MM.1S (cell line): ENCODE results near the gene PDE10A.

Experiments
- DNase-seq: peaks from one replicate; pipeline ENCODE4 v3.0.0-alpha.2; 2015
- H2AFZ ChIP-seq: fragments of 300-600 bp; sonication (generic); 2 replicates; pipeline ENCODE4 v1.6.0; 2016; ENCODE audit warnings: antibody characterized with exemption, low read length
- H3F3A ChIP-seq: fragments of 300-600 bp; sonication (generic); 2 replicates; pipeline ENCODE4 v1.6.1; 2016; ENCODE audit warnings: mild to moderate bottlenecking, antibody characterized with exemption, low read length, moderate library complexity, mixed read lengths; ENCODE audit not compliant: insufficient read depth
- H3K27ac ChIP-seq: fragments of 300-600 bp; sonication (generic); 2 replicates; pipeline ENCODE4 v1.5.1; 2016; ENCODE audit warnings: mild to moderate bottlenecking, low read length
- H3K27me3 ChIP-seq: fragments of 300-600 bp; sonication (generic); replicated peaks from 2 replicates; pipeline ENCODE4 v1.6.0; 2016; ENCODE audit warnings: low read length; ENCODE audit not compliant: insufficient read depth
- H3K36me3 ChIP-seq: fragments of 300-600 bp; sonication (generic); replicated peaks from 2 replicates; pipeline ENCODE4 v1.6.1; 2016; ENCODE audit warnings: mild to moderate bottlenecking, low read length, mixed read lengths; ENCODE audit not compliant: insufficient read depth
- H3K4me1 ChIP-seq: fragments of 300-600 bp; sonication (generic); 2 replicates; pipeline ENCODE4 v1.6.1; 2016; ENCODE audit warnings: low read length, mixed read lengths
- H3K4me2 ChIP-seq: fragments of 300-600 bp; sonication (generic); 2 replicates; pipeline ENCODE4 v1.6.0; 2016; ENCODE audit warnings: low read depth, low read length
- H3K4me3 ChIP-seq: fragments of 300-600 bp; sonication (generic); 2 replicates; pipeline ENCODE4 v1.5.1; 2016; ENCODE audit warnings: low read length, mixed read lengths
- H3K79me2 ChIP-seq: fragments of 300-600 bp; sonication (generic); 2 replicates; pipeline ENCODE4 v1.6.1; 2016; ENCODE audit warnings: mixed run types, low read length, mixed read lengths
- H3K9ac ChIP-seq: fragments of 300-600 bp; sonication (generic); 2 replicates; pipeline ENCODE4 v1.6.1; 2016; ENCODE audit warnings: low read length, mixed read lengths
- H3K9me2 ChIP-seq: fragments of 300-600 bp; sonication (generic); replicated peaks from 2 replicates; pipeline ENCODE4 v1.6.1; 2016; ENCODE audit warnings: mild to moderate bottlenecking, low read length, mixed read lengths; ENCODE audit not compliant: insufficient read depth
- H3K9me3 ChIP-seq: fragments of 300-600 bp; sonication (generic); replicated peaks from 2 replicates; pipeline ENCODE4 v1.6.1; 2016; ENCODE audit warnings: mild to moderate bottlenecking, low read length, mixed read lengths; ENCODE audit not compliant: insufficient read depth
- H4K20me1 ChIP-seq: fragments of 300-600 bp; sonication (generic); 2 replicates; pipeline ENCODE4 v1.6.1; 2016; ENCODE audit warnings: mild to moderate bottlenecking, low read length, moderate library complexity, mixed read lengths; ENCODE audit not compliant: insufficient read depth
- EZH2 ChIP-seq: fragments of 300-600 bp; sonication (generic); optimal IDR thresholded peaks from 2 replicates; pipeline ENCODE3; 2017; ENCODE audit warnings: low read depth, mild to moderate bottlenecking, antibody characterized with exemption, low read length, mixed read lengths
- EZH2phosphoT487 ChIP-seq: fragments of 300-600 bp; sonication (generic); IDR thresholded peaks from 2 replicates; pipeline ENCODE4 v1.6.1; 2018; ENCODE audit warnings: antibody characterized with exemption, low read length
- TF ChIP-seq, protein P1 (sequence below): fragments of 300-600 bp; sonication (generic); IDR thresholded peaks from 2 replicates; pipeline ENCODE4 v1.5.1; 2016; ENCODE audit warnings: antibody characterized with exemption, low read length, mixed read lengths

The PDE10A gene

DNA sequence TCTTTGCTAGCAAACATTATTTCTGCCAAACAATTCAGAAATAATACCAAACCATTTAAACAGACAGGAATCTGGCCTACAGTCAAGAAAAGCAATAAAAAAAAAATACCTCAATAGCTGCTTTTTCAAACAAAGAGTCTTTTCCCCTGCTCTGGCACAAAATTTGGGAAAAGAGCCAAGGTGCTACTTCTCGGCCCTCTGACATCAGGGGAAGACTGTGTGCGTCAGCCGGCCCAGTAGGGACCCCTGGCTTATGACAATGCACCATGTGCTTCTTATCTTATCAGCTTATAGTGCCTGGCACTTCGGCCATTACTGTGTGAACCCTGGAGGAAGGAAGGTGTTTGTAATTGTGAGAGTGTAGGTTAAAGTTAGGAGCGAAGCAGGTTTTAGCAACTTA, 89.4 kb downstream of the PDE10A start:
- H3K36me3 ChIP-seq = no peaks in the 10 kb centered on the region
- H3K27ac ChIP-seq = no peak overlapping the region
- no peak overlapping the region for H2AFZ ChIP-seq
- H3K79me2 ChIP-seq = no peaks in the 10 kb centered on the region
- no peak for DNase-seq
- H3K27me3 ChIP-seq = no peaks in the 10 kb centered on the region
- H3K4me1 ChIP-seq = no peaks in the 10 kb centered on the region
- TF ChIP-seq, protein P1, sequence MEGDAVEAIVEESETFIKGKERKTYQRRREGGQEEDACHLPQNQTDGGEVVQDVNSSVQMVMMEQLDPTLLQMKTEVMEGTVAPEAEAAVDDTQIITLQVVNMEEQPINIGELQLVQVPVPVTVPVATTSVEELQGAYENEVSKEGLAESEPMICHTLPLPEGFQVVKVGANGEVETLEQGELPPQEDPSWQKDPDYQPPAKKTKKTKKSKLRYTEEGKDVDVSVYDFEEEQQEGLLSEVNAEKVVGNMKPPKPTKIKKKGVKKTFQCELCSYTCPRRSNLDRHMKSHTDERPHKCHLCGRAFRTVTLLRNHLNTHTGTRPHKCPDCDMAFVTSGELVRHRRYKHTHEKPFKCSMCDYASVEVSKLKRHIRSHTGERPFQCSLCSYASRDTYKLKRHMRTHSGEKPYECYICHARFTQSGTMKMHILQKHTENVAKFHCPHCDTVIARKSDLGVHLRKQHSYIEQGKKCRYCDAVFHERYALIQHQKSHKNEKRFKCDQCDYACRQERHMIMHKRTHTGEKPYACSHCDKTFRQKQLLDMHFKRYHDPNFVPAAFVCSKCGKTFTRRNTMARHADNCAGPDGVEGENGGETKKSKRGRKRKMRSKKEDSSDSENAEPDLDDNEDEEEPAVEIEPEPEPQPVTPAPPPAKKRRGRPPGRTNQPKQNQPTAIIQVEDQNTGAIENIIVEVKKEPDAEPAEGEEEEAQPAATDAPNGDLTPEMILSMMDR = no peak
- TF ChIP-seq EZH2phosphoT487 (no peak), EZH2 (no peak)
- no peak overlapping the region for H3K4me3 ChIP-seq
- no peaks in the 10 kb centered on the region for H4K20me1 ChIP-seq
- no peaks in the 10 kb centered on the region for H3K9me2 ChIP-seq
- H3F3A ChIP-seq = no peaks in the 10 kb centered on the region
- H3K4me2 ChIP-seq = no peak overlapping the region
- no peak overlapping the region for H3K9ac ChIP-seq
- H3K9me3 ChIP-seq = no peaks in the 10 kb centered on the region

DNA sequence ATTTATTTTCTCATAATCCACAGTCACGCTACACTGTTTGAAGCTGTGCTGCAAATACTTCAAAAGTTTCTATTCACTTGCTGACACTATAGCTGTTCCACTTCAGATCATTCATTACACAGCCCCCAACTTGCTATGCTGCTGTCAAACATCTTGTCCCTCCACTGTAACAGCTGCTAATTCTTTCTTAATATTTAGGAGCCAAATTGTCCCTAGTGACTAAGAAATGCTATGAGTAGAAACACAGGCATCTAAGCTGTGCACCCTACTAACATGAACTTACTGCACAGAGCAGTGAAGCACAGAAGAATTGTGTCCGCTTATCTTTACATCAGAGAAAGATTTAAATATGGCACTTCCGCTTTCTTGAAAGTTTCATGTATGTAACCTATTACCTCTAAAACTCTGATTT, 91.3 kb downstream of the PDE10A start:
- Histone ChIP-seq H3K79me2 (no peaks in the 10 kb centered on the region), H3K4me3 (no peak overlapping the region), H3K27me3 (no peaks in the 10 kb centered on the region), H3K9me3 (no peaks in the 10 kb centered on the region), H3F3A (no peaks in the 10 kb centered on the region), H3K36me3 (no peaks in the 10 kb centered on the region), H3K9ac (no peak overlapping the region), H3K9me2 (no peaks in the 10 kb centered on the region), H3K4me1 (no peaks in the 10 kb centered on the region), H2AFZ (no peak overlapping the region), H4K20me1 (no peaks in the 10 kb centered on the region), H3K4me2 (no peak overlapping the region), H3K27ac (no peak overlapping the region)
- no peak for DNase-seq
- TF ChIP-seq, protein P1 = no peak
- TF ChIP-seq EZH2 (no peak), EZH2phosphoT487 (no peak)

DNA sequence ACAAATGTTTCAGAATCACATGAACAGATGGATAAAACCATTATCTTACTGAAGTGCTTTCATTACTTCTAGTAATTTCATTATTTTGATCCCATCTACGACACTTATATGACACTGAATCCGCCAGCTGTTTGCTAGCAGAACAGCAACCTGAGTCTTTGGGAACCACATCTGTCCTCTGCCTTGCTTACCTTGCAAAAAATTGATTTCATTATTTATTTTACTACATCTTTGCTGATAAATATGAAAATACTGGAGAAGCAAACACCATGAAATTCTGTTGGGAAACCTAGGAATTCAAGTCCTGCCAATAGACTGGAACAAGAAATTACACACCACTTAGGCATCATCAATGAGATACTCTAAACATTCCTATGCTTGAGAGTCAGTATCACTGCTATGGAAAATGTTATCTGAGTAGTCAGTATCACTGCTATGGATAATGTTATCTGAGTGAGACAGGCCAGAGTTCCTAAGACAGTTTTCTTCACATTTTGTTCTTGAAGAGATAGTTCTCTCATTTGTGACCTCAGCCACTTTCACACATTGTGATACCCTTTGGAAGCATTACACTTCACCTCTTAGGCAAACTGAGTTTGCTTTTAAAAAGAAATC, 91.9 kb downstream of the PDE10A start:
- Histone ChIP-seq H4K20me1 (no peaks in the 10 kb centered on the region), H2AFZ (no peak overlapping the region), H3K4me1 (no peaks in the 10 kb centered on the region), H3K27ac (no peak overlapping the region), H3K27me3 (no peaks in the 10 kb centered on the region), H3K9me3 (no peaks in the 10 kb centered on the region), H3K79me2 (no peaks in the 10 kb centered on the region), H3K9me2 (no peaks in the 10 kb centered on the region), H3K4me2 (no peak overlapping the region), H3K4me3 (no peak overlapping the region), H3F3A (no peaks in the 10 kb centered on the region), H3K36me3 (no peaks in the 10 kb centered on the region), H3K9ac (no peak overlapping the region)
- no peak for DNase-seq
- TF ChIP-seq, protein P1 = no peak
- TF ChIP-seq EZH2phosphoT487 (no peak), EZH2 (no peak)
